UCSD-AML1 (cell line): Measurements from ENCODE around the gene CCDC102A.
"Not testable (repeated sequence)": the region's sequence is repeated elsewhere in the genome, so short reads cannot be mapped to it uniquely, and the experiment has no call there.

Experiments used
- DNase-seq: peaks from one replicate; lab custom pipeline; 2025; ENCODE audit not compliant: unreplicated experiment; lab: John Stamatoyannopoulos, UW

Gene CCDC102A

DNA sequence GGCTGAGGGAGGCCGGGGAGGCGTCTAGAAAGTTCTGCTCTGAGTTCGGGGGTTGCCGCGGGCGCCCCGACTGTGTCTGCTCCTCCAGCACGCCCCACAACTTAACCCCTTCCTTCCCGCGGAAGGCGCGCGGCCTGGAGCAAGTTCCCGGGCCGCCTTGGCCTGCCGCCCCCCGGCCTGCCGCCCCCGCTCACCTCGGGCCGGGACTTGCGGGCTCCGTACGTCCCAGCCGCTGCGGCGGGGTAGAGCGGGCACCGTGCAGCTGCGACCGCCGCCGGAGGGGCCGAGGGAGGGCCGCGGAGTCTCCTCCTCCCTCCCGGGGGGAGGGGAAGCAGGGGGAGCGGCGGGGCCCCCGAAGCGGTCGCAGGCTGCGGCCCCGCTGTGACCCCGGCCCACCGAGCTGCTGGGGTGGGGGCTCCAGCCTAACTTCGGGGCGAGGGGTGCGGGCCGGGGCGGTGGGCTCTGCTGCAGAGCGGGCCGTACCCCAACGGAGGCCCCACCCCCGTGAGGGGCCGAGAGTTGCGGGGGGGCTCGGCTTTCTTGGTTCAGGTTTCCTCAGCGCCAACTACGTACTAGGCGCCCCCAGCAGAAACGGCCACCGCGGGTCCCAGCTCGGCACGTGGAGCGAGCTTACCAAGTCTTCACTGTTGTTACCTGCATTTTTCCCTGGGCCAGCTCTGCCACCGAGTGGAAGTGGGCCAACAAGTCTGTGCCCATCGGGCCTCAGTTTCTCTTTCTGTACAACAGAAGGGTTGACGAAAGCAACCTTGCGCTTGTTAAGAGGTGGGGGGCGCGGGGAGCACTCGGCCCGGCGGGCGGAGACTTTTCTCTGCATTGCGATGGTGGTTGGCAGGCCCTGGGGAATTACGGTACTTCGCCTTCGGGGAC lies at the start of gene CCDC102A:
Gene CCDC102A (minus strand): TSS at position 266 of the 888 bp plus-strand sequence. CDS start 7,394 bp downstream, outside the sequence.
- DNase-seq: peak; percentile 51

DNA sequence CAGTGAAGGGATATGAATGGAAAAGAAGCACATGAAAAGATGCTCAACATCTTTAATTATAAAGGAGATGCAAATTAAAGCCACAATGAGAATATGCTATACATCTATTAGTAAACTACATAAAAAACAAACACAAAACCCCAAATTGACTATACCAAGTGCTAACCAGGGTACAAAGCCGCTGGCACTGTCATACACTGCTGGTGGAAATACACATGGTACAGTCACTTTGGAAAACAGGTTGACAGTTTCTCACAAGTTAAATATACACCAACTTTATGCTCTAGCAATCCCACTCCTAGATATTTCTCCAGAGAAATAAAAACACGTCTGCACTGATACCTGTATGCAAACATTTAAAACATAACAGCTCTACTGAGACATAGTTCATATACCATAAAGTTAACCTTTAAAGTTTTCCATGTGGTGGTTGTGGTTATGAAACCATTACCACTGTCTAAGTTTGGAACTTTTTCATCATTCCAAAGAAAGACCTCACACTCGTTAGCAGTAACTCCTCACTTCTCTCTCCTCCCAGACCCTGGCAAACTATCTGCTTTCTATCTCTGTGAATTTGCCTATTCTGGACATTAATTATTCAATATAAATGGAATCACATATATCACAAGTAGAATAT lies 48.8 kb upstream of the CCDC102A start:
- no peak for DNase-seq

DNA sequence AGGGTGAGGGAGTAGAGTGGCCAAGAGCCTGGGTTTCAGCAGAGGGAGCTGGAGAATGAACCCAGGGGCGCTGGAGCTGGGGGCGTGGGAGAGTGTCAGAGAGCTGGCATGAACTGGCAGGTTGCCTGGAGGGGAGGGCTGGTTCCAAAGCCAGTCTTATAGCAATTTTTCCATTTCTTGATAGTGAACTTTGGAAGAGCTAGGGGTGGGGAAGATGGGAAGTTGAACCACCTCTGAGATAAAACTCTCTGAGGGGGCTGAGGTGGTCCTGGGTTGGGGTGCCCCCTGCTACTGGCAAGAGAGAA lies 42.9 kb upstream of the CCDC102A start:
- DNase-seq: no peak

DNA sequence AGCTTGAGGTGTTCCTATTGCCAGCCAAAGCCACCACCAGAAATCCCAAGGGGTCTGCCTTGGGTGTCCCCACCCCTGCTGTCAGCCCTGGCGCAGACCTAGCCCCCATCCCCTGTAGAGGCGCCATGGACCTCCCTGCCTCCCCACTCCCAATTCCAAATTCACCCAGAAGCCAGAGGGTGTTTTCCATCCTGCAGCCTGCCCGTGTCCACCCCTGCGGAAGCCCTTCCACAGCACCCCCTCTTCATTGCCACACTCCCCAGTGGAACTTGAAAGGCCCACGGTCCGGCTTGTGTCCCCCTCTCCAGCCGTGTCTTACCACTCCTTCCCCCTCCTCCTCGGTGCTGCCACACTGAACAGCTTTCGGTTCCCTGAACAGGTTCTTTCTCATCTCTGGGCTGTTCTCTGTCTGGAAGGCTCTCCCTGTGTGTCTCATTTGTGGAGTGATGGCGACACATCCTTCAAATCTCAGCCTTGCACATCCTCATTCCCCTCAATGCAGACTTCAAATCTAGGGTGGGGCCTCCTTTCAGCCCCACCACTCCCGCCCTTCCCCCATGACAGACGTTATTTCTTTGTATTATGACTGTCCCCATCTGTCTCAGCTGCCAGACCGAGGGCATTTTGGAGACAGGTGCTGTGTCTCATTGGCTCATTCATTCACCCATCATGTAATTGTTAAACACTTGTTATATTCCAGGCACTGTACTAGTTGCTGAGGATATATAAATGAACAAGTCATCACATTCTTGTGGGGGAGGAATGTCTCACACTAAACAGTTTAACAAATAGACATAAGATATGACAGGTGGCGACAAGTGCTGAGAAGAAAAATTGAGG lies 42.4 kb upstream of the CCDC102A start:
- no peak for DNase-seq

DNA sequence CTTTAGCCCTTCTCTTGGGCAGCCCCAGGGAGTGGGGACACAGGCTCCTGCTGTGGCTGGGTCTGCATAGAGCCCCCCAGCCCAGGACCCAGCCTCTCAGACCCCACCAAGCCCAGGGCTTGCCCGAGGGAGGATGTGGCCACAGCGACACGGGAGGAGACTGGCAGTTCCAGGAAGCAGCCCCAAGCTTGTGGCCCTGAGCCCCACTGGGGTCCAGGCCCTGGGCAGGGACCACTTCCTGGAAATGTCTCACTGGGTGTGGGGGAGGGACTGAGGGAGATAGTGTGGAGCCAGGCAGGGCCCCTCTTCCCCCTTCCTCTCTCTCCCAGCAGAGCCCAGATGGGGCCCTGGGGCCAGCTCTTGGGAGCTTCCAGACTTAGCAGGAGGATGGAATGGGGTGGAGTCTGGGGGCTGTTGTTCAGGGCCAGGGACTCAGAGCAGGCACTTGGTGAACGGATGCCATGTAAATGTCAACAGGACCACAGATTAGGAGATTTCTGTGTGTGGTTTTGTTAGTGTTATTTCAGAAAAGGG lies 41.4 kb upstream of the CCDC102A start:
- DNase-seq: peak; percentile 89

DNA sequence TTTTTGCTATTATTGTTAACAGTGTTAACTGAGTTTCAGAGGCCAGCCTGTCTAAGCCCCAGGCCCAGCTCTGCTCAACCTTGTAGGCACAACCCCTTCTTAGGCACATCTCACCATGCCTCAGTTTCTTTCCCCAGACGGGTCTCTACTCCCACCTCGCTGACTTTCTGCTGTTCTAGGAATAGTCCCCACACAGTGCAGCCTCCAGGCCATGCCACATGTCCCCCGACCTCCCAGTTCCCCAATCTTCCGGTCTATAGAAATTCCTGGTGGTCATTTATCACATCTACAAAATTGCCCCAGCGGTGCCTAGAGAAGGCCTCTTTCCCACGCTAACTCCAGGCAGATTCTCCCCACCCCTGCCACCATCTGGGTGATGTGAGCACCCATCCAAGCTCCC lies 40.8 kb upstream of the CCDC102A start:
- no peak for DNase-seq

DNA sequence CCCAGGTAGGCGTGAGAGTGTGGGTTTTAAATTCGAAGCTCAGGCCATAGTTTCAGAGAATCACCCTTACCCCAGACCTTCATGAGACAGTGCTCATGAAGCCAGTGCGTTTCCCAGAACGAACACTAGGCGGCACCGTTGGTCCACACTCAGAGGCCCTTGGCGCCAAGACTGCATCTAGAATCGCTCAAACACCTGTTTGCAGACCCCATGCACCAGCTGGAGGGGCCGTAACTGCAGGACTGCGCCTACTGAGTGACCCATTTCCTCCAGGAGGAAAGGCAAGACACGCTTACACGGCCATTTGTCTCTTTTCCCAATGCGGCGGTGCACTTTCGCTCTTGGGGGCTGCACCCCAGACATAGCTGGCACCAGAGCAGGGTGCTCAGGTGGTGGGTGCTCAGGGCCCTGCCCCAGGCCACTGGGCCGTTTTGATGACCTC lies 40.1 kb upstream of the CCDC102A start:
- DNase-seq: peak; percentile 83

DNA sequence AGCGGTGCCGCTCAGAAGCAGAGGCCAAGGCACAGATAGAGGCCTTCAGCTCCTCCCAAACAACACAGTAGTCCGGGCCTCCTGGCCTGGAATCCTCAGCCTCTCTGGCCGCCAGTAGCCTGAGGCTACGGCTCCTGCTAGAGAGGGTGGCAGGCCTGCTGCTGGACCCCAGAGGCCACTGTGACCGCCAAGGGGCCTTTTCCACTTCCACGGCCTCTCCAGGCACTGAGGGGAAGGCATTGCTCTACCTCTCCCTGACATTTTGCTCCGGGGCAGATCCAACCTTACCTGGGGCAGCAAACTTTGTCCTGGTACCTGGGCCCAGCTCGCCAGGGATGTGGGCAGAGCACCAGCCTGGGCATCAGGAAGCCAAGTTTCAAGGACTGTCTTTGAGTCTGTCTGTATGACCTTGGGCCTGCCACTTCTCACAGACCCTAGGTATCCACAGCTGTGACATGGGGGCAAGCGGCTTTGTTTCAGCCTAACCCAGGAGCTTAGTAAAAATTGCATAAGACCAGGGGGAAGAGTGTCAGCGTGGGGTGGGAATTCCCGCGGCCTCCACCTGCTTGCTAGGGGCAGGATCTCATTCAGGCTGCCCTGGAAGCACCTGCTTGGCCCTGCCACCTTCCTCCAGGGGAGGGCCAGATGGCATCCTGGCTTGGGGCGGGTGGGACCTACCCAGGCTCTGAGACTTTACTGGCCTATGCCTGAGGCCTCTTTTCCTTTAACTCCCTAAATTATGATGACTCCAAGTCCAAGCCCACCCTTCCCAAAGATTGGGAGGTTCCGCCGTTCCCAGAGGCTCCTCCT lies 39.3 kb upstream of the CCDC102A start:
- DNase-seq: no peak

DNA sequence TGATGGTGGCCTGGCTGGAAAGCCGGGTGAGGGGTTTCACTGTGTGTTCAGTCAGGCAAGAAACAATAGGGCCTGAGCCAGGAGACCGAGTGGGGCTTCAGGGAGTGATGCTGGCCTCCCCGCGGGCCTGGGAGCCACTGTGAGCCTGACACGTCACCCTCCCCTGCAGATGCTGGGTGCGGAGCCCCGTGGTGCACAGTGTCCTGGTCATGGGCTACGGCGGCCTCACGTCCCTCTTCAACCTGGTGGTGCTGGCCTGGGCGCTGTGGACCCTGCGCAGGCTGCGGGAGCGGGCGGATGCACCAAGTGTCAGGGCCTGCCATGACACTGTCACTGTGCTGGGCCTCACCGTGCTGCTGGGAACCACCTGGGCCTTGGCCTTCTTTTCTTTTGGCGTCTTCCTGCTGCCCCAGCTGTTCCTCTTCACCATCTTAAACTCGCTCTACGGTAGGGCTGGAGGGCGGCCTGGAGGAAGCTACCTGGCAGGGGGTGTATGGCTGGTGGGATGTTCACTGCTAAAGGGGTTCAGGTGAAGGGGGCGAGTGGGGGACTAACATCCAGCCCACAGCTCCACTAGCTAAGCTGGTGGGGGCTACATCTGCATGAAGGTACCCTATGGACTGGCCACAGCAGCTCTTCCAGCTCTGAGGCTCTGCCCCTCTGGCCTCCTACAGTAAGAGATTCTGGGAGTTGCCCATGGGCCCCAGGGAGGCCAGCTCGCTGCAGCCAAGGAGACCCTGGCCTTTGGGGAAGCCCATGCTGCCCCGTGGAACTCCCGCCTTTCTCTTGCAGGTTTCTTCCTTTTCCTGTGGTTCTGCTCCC lies 38.5 kb upstream of the CCDC102A start:
- no peak for DNase-seq

DNA sequence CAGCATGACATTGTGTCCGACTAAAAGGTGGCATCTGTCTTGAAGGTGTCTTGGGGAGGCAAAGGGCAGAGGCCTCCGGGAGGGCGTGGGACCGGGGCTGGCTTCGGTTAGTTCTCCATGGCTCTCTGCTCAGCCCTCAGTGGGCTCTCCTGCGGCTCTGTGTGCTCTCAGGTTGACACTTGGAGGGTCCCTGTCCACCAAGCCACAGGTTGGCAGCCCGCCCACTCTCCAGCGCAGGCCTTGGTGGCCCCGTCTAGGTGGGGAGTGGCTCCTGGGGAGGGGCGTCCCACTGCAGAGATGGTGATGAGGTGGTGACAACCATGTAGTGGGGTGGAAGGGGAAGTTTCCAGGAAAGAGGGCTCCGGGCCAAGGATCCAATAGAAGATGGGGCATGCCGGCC lies 37.7 kb upstream of the CCDC102A start:
- DNase-seq: no peak

DNA sequence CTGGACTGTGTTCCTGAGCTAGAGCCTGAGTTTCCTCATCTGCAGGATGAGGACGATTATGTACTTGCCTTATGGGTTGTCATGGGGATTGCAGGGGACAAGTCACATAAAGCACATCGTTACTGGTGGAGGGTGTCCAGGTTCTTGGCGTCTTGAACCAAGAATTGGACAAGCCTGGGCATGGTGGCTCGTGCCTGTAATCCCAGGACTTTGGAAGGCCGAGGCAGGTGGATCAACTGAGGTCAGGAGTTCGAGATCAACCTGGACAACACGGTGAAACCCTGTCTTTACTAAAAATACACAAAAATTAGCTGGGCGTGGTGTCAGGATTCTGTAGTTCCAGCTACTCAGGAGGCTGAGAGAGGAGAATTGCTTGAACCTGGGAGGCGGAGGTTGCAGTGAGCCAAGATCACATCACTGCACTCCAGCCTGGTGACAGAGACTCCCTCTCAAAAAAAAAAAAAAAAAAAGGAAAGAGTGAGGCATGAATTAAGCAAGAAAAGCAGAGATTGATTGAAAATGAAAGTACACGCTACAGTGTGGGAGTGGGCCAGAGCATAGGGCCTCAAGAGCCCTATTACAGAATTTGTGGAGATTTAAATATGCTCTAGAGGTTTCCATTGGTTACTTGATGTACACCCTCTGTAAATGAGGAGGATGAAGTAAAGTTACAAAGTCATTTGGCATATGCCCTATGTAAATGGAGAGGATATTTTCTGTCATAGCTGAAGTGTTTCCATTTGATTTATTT lies 36.8 kb upstream of the CCDC102A start:
- DNase-seq: no peak

DNA sequence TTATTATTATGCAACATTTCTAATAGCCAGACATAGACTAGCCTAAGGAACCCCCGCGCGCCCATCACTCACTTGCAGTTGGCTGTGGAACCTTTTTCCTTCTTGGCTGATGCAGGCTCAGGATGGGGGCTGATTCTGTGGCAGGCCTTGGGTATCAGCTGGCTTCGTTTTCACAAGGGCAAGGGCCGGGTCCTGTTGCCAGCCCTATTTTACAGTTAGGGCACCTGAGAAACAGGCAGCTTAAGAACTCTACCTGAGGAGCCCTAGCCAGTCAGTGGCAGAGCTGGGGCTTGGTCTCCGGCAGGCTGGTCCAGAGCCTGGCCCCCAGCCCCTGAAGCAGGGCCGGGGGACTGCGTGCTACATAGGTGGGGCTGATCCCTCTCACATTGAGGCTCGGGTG lies 34.7 kb upstream of the CCDC102A start:
- DNase-seq: no peak

DNA sequence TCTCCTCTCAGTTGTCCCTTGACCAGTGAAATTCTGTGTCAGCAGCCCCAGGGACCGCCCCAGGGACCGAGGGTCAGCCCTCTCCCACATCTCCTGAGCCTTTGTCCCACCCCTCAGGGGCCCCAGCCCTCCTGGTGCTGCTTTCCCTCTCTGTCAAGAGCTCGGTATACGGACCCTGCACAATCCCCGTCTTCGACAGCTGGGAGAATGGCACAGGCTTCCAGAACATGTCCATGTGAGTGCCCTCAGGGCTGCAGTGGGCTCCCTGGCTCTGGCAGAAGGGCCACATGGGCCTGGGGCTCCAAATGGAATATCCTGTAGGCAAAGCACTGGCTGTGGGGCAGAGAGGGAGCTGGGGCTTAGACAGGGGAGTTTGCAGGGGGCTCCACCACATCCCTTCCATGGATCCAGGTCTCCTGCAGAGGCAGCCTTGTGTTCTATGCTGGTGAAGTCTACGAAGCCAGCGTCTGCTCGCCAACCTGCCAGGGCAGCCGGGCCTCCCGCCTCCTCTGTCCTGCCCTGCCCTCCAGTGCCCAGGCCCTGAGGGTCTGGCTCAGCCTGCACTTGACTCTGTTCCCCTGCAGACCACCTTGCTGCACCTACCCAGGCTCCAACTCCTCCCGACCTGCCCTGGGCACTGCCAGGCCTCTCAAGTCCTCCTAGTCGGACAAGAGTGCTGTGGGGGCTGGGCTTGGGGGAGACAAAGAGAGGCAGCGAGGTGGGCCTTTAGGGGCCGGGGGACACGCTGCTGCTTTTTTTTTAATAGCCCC lies 34.1 kb upstream of the CCDC102A start:
- DNase-seq: no peak

DNA sequence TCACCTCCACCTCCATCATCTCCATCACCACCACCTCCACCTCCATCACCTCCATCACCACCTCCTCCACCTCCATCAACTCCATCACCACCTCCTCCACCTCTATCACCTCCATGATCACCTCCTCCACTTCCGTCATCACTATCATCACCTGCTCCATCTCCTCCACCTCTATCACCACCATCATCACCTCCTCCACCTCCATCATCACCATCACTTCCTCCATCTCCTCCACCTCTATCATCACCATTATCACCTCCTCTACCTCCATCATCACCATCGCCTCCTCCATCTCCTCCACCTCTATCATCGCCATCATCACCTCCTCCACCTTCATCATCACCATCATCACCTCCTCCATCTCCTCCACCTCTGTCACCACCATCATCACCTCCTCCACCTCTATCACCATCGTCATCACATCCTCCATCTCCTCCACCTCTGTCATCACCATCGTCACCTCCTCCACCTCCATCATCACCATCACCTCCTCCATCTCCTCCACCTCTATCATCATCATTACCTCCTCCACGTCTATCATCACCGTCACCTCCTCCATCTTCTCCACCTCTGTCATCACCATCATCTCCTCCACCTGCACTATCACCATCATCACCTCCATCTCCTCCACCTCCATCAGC lies 33.1 kb upstream of the CCDC102A start:
- no peak for DNase-seq

DNA sequence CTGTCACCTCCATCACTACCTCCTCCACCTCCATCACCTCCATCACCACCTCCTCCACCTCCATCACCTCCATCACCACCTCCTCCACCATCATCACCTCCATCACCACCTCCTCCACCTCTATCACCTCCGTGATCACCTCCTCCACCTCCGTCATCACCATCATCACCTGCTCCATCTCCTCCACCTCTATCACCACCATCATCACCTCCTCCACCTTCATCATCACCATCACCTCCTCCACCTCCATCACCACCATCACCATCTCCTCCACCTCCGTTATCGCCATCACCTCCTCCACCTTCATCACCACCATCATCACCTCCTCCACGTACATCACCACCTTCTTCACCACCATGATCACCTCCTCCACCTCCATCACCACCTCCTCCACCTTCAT lies 32.4 kb upstream of the CCDC102A start:
- DNase-seq: not testable (repeated sequence)

DNA sequence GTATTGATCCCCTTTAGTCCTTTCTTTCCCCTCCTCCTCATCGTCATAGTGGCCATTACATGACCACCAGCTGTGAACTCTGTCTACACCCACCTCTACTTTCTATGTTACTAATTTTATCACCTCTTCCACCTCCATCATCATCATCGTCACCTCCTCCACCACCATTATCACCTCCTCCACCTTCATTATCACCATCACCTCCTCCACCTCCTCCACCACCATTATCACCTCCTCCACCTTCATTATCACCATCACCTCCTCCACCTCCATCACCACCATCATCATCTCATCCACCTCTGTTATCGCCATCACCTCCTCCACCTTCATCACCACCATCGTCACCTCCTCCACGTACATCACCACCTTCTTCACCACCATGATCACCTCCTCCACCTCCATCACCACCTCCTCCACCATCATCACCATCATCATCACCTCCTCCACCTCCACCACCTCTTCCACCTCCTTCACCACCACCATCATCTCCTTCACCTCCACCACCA lies 31.9 kb upstream of the CCDC102A start:
- no peak for DNase-seq

DNA sequence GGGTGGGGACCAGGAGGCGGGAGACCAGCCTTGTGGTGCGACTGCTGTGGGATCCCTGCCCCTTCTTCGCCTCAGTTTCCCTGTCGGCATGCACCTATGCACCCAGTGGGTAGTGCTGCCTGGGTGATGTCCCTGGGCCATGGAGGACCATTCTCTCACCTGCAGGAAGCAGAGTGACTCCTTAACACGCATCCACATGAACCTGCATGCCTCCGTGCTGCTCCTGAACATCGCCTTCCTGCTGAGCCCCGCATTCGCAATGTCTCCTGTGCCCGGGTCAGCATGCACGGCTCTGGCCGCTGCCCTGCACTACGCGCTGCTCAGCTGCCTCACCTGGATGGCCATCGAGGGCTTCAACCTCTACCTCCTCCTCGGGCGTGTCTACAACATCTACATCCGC lies 31.3 kb upstream of the CCDC102A start:
- no peak for DNase-seq

DNA sequence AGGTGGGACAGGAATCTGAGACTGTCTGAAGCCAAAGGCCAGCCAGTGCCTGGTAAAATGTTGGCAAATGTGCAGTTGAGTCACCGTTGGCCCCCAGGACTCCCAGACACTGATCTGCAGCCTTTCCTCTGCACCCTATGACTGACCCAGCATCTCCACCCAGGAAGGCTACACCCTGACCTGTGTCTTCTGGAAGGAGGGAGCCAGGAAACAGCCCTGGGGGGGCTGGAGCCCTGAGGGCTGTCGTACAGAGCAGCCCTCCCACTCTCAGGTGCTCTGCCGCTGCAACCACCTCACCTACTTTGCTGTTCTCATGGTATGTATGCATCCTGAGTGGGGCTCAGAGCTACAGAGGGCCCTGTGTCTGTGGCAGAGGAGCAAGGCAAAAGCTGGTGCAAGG lies 30.1 kb upstream of the CCDC102A start:
- DNase-seq: no peak
